Measurements from ENCODE around the gene CCDC187. TPM values are rescaled to one million over a fixed set of nuclear protein-coding genes. Genes with fewer than 3 reads are reported as not detected.

Gene CCDC187
- total RNA-seq, 1 experiment from 2014 or later: 2.7 TPM

- H3K27me3 ChIP-seq (ENCODE audit: insufficient read depth, low read depth): peaks cover 73% of the 10 kb centered on the region
- H3K27ac ChIP-seq: no peak overlapping the region
- POLR2A ChIA-PET (ENCODE audit: unreplicated experiment): interaction anchor here (0.6 kb wide), 1 partner anchor 122 kb away, joined by 3 read pairs; the partner anchor contains the start of gene SNAPC4
- intact Hi-C loops (cut with micrococcal nuclease; ENCODE audit: unreplicated experiment): no loop called here
- BruUV-seq (replicated peaks): no TSS peak
- no peak overlapping the region for H3K4me2 ChIP-seq
- H3K4me3 ChIP-seq: no peak overlapping the region
- H3K79me2 ChIP-seq (ENCODE audit: low read depth): no peaks in the 10 kb centered on the region
- H2AFZ ChIP-seq: no peak overlapping the region
- H3K9me2 ChIP-seq (ENCODE audit: insufficient read depth): no peaks in the 10 kb centered on the region
- no peaks in the 10 kb centered on the region for H3K36me3 ChIP-seq (ENCODE audit: low read depth)
- no peak for DNase-seq
- no peaks in the 10 kb centered on the region for H3K4me1 ChIP-seq (replicated peaks; ENCODE audit: insufficient read depth)
- no peaks in the 10 kb centered on the region for H4K20me1 ChIP-seq (ENCODE audit: insufficient read depth)
- no peaks in the 10 kb centered on the region; the same call in 1 of the 2 replicates for H3F3A ChIP-seq (ENCODE audit: insufficient read depth, low read depth)
- no peak for TF ChIP-seq CTCF (conservative IDR thresholded peaks at IDR 0.05)
- no peak for TF ChIP-seq EZH2 (IDR thresholded peaks at IDR 0.05; ENCODE audit: low read depth)
- no peaks in the 10 kb centered on the region for H3K9me3 ChIP-seq (ENCODE audit: insufficient read depth, low read depth)
- CTCF ChIA-PET: interaction anchor here (0.6 kb wide), 1 partner anchor 479 kb away, joined by 3 read pairs; no protein-coding TSS in a partner anchor
These were observed 25.7 kb downstream of the CCDC187 start for GRCh38 chr9:136278221-136278620.

GRCh38 chr9:136277746-136278145, 26.1 kb downstream of the CCDC187 start:
- Histone ChIP-seq H3K79me2 (ENCODE audit: low read depth) (no peaks in the 10 kb centered on the region), H3K9me2 (ENCODE audit: insufficient read depth) (no peaks in the 10 kb centered on the region), H3K4me1 (replicated peaks; ENCODE audit: insufficient read depth) (no peaks in the 10 kb centered on the region), H3K27me3 (ENCODE audit: insufficient read depth, low read depth) (peaks cover 77% of the 10 kb centered on the region), H3K4me3 (no peak overlapping the region), H2AFZ (no peak overlapping the region), H3K36me3 (ENCODE audit: low read depth) (no peaks in the 10 kb centered on the region), H4K20me1 (ENCODE audit: insufficient read depth) (no peaks in the 10 kb centered on the region), H3F3A (ENCODE audit: insufficient read depth, low read depth) (no peaks in the 10 kb centered on the region), H3K4me2 (no peak overlapping the region), H3K9me3 (ENCODE audit: insufficient read depth, low read depth) (no peaks in the 10 kb centered on the region), H3K27ac (no peak overlapping the region)
- no peak for DNase-seq
- POLR2A ChIA-PET (ENCODE audit: unreplicated experiment): no interaction called here
- BruUV-seq (replicated peaks): no TSS peak
- no peak for TF ChIP-seq EZH2 (IDR thresholded peaks at IDR 0.05; ENCODE audit: low read depth)
- CTCF ChIA-PET: no interaction called here
- intact Hi-C loops (cut with micrococcal nuclease; ENCODE audit: unreplicated experiment): no loop called here

GRCh38 chr9:136276716-136277115, 27.2 kb downstream of the CCDC187 start:
- Histone ChIP-seq H3K36me3 (ENCODE audit: low read depth) (no peaks in the 10 kb centered on the region), H3K4me1 (replicated peaks; ENCODE audit: insufficient read depth) (no peaks in the 10 kb centered on the region), H3K79me2 (ENCODE audit: low read depth) (no peaks in the 10 kb centered on the region), H3K4me3 (no peak overlapping the region), H3K9me2 (ENCODE audit: insufficient read depth) (no peaks in the 10 kb centered on the region), H4K20me1 (ENCODE audit: insufficient read depth) (no peaks in the 10 kb centered on the region), H3F3A (ENCODE audit: insufficient read depth, low read depth) (no peaks in the 10 kb centered on the region), H3K9me3 (ENCODE audit: insufficient read depth, low read depth) (no peaks in the 10 kb centered on the region), H3K4me2 (no peak overlapping the region), H3K27ac (no peak overlapping the region), H3K27me3 (ENCODE audit: insufficient read depth, low read depth) (peaks cover 83% of the 10 kb centered on the region), H2AFZ (no peak overlapping the region)
- no TSS peak for BruUV-seq (replicated peaks)
- no peak for DNase-seq
- intact Hi-C loops (cut with micrococcal nuclease; ENCODE audit: unreplicated experiment): no loop called here
- CTCF ChIA-PET: no interaction called here
- POLR2A ChIA-PET (ENCODE audit: unreplicated experiment): no interaction called here
- TF ChIP-seq EZH2 (IDR thresholded peaks at IDR 0.05; ENCODE audit: low read depth) (no peak), CTCF (conservative IDR thresholded peaks at IDR 0.05) (no peak)
